Stomach (tissue), 4 donors: ENCODE results near the gene DCAF8.

ENCODE experiments used
- EP300 ChIP-seq: sonication (generic); formaldehyde crosslinking; IDR thresholded peaks from one replicate; pipeline ENCODE4 v1.6.1; 2017; ENCODE audit warnings: antibody characterized with exemption
- POLR2A ChIP-seq, 4 donors: fragments of 450-650 bp; IDR thresholded peaks; one replicate each; pipeline ENCODE4 v1.6.1; 2016; ENCODE audit warnings: antibody characterized with exemption in 4 of 4, control low read depth in 2 of 4, mild to moderate bottlenecking in 1 of 4, moderate library complexity in 1 of 4
- POLR2AphosphoS5 ChIP-seq, 3 donors: sonication (generic); formaldehyde crosslinking; IDR thresholded peaks; one replicate each; pipeline ENCODE4 v1.6.1; 2016; ENCODE audit warnings: antibody characterized with exemption in 3 of 3
- TF ChIP-seq, protein P1 (sequence below), 7 experiments: fragments of 450-650 bp in 4 of 7; fragments of 200-600 bp in 3 of 7; sonication (generic) in 3 of 7; IDR thresholded peaks; one replicate each; pipeline ENCODE4 v1.5.1; 2016 to 2019; ENCODE audit warnings: antibody characterized with exemption in 7 of 7, control low read depth in 2 of 7, mild to moderate bottlenecking in 1 of 7

DNA sequence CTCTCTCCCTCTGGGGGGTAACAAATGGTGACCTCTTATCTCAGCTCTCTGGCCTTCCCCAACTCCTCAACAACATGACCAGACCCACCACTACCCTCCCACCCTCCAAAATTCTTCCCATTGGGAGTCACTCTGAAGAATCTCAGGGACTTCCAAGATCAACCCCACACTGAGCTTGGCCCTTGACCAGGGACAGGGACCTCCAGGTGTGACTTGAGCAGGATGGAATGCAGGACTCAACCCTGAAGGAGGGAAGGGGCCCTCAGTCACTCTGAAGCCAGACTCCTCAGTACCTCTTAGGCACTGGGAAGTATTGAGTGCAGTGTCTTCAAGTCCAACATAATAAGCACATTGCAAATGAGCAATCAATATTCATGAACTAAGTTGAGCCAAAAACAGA, 70.1 kb downstream of the DCAF8 start:
- TF ChIP-seq, protein P1, sequence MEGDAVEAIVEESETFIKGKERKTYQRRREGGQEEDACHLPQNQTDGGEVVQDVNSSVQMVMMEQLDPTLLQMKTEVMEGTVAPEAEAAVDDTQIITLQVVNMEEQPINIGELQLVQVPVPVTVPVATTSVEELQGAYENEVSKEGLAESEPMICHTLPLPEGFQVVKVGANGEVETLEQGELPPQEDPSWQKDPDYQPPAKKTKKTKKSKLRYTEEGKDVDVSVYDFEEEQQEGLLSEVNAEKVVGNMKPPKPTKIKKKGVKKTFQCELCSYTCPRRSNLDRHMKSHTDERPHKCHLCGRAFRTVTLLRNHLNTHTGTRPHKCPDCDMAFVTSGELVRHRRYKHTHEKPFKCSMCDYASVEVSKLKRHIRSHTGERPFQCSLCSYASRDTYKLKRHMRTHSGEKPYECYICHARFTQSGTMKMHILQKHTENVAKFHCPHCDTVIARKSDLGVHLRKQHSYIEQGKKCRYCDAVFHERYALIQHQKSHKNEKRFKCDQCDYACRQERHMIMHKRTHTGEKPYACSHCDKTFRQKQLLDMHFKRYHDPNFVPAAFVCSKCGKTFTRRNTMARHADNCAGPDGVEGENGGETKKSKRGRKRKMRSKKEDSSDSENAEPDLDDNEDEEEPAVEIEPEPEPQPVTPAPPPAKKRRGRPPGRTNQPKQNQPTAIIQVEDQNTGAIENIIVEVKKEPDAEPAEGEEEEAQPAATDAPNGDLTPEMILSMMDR (IDR thresholded peaks at IDR 0.05) = no peak
- TF ChIP-seq EP300 (no peak), POLR2A (IDR thresholded peaks at IDR 0.05) (no peak), POLR2AphosphoS5 (IDR thresholded peaks at IDR 0.05) (no peak)
